C4-2B (cell line): Measurements from ENCODE around the gene PRR23E.

Experiments
- CTCF ChIP-seq: fragments of 450-650 bp; conservative IDR thresholded peaks from 2 replicates; pipeline ENCODE4 v1.5.1; 2017; ENCODE audit warnings: mild to moderate bottlenecking
- ZFX ChIP-seq: fragments of 450-650 bp; IDR thresholded peaks from 2 replicates; pipeline ENCODE4 v1.6.1; 2017

GRCh38 chr3:127170814-127171213 lies 22.1 kb upstream of the PRR23E start:
- no peak for TF ChIP-seq CTCF
- no peak for TF ChIP-seq ZFX
